ENCODE measurements around the gene TRIM15.
A peak's percentile ranks its signal among the peaks of the same experiment; 100 is the strongest.
"Not testable (repeated sequence)": the region's sequence is repeated elsewhere in the genome, so short reads cannot be mapped to it uniquely, and the experiment has no call there.

TRIM15 gene

GRCh38 chr6:30163090-30163917, at the start of gene TRIM15:
Gene TRIM15, plus strand, starts transcription at chr6:30163546. Its CDS starts 139 bp downstream, at chr6:30163685.
- peak; percentile 37 to 51 for DNase-seq

DNA sequence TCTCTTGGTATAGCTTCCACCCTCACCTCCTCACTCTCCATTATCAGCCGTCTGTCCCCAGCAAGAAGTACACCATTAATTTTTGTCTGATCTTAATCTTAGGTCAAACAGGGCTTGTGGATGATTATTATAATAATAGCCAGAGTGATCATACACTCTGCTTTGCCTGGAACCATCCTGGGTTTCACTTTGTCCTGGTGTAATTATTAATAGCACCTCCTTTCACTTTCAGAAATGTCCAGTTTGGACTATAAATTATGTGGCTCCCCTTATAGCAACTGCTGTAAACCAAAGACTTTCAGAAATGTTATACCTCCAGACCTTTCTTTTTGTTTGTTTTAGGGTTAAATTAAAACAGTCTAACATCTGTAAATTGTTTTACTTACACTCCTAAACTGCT, 49.5 kb upstream of the TRIM15 start:
- no peak for DNase-seq

DNA sequence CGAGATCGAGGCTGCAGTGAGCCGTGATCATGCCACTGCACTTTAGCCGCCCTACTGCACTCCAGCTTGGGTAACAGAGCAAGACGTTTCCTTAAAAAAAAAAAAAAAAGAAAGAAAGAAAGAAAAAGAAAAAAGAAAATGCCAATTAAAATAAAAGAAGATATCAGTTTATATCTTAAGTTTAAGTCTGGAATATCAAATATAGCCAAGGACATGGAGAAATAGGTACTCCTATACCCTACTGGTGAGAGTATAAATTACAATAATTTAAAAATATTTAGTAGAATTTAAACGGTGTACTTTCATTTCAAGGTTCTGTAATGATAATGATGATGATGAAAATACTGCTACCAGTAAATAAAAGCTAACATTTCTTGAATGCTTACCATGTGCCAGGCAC, 46.6 kb upstream of the TRIM15 start:
- no peak for DNase-seq

- DNase-seq: not testable (repeated sequence)
Observed at GRCh38 chr6:30118691-30119090, 44.7 kb upstream of the TRIM15 start.

DNA sequence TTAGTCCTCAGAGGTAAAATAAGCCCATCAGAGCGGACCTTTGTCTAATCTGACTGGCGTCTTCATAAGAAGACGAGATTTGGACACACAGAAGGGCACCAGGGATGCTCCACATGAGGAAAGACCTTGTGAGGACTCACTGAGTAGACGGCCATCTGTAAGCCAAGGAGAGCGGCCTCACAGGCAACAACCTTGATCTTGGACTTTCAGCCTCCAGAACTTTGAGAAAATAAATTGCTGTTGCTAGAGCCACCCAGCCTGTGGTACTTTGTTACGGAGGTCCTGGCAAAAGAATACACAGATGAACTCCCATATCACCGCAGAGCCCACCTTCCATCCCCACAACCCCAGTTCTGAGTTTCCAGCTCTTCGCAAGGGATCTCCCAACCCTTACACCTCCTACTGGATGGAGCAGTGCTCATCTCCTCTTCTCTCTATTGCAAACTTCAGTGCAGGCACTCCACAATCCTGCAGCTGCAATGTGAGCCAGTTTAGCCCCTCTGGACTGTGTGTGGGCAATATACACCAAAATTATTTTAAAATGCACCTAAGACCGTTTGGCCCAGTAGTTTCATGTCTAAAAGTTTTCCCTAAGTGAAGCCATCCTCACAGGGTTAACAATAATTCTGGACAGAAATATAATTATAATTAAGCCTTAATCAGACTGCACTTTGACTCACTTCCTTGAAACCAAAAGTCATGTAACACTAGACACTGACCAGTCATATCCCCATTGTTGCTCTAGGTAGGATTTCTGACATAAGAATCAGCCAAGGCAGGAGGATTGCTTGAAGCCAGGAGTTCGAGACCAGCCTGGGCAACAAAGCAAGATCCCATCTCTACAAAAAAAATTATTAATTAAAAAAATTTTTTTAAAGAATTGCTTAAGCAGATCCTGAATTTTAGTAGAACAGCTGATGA, 41.6 kb upstream of the TRIM15 start:
- DNase-seq: no peak

- DNase-seq: no peak
Observed at GRCh38 chr6:30122515-30122914, 40.8 kb upstream of the TRIM15 start.

DNA sequence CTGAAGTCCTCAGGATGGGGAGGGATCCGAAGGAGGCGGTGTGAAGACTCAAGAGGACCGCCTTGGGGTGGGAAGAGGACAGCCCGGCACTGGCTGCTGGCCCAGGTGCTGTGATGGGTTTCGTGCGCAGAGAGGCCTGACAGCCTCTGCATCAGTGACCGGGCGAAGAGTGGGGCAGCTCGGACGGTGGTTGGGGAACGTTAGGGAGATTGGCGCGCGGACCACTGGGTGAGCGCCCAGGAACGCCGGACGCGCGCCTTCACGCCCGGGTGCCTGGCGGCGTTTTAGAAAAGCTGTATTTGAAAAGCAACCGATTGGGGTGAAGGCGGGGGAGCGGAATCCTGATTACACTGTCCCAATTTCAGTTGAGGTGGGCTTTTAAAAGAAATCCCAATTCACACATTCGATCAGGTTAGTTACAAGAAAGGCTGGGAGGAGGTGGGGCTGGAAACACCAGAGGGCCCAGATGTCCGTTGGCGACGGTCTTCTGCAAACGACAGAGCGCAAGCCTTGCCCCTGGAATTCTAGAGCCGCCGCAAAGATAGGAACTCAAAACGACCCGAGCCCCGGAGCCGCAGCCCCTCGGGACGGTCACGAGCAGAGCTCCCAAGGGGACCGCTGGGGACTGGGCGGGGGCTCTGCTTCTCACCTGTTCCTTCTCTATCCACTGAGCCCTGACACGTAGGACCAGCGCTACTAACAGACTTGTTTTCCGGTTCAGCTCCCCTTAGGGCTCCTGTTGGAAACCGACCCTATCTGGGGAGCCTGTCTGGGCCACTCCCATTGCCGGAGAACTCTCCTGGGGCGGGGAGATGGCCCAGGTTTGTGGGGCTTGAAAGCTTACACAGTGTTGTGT, 35.9 kb upstream of the TRIM15 start:
- no peak for DNase-seq

- no peak for DNase-seq
Observed at GRCh38 chr6:30129265-30130178, 33.8 kb upstream of the TRIM15 start.

- DNase-seq: no peak
Observed at GRCh38 chr6:30130179-30130679, 33.1 kb upstream of the TRIM15 start.

DNA sequence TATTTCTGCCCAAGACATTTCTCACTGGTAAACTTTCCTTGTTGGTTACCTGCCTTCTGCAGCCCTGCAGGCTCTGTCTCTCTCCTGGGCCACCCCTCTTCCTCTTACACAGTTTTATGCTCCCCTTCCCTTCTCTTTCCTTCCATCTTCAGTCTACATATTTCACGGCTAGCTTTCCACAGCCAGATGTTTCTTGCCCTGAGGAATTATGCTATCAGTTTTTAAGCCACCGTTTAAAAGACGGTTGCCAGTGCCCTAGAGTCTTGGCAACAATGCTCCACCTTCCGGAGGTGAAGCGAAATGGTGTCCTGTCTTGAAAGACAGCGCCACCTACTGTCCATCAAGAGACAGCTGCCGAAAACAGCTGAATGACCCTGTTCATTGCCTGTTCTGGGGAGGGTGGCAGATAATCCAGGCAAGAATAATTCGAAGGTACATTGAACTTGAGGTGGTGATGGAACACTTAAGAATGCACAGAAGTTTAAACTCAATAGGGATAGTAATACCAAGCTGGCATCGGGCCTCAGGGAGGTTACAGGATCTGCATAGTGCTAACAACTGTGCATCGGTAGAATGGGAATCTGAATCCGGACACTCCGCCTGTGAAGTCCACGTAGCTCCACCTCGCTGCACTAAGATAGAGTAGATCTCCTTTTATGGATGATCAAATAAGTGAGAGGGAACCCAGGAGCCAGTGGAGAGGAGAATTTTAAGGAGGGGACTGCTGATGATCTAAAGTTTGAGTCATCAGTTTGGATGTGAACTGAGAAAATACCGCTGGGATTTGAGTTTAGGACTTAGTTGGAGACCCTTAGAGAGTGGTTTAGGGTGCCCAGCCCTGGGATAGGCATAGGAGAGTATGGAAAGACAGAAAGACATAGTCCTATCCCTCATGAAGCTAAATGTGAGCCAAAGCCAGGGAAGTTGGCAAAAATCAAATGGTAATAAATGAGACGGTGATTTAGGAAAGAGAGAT, 32.2 kb upstream of the TRIM15 start:
- peak; percentile 26 to 66 for DNase-seq

DNA sequence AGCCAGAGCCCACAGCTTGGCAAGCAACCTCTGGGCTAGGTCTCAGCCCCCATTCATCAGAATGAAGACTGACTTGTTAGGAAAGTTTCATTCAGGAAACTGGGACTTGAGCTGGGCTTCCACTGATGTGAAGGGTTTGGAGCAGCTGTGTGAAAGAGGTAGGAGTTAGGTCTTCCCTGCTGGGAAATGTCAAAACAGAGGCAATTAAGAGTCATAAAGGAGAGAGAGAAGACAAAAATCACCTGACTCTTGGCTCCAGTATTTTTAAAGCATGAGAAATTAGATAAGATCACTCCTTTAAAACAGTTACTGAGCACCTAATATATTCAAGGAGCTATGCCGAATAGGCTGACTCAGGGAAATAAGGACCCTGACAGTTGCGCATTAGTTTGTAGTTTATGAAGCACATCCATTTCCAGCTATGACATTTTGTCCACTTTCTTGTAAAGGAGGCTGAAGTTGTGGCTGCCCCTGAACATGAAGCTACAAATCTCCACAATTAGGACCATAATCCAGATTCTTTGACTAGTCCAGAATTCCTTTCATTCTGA, 31.3 kb upstream of the TRIM15 start:
- no peak for DNase-seq

GRCh38 chr6:30135147-30135546, 28.2 kb upstream of the TRIM15 start:
- no peak for DNase-seq

- DNase-seq: no peak
Observed at GRCh38 chr6:30135757-30136156, 27.6 kb upstream of the TRIM15 start, which contains the start of gene TRIM40. Gene TRIM40, plus strand, starts transcription at chr6:30136140. Its CDS starts 897 bp downstream, at chr6:30137037.

DNA sequence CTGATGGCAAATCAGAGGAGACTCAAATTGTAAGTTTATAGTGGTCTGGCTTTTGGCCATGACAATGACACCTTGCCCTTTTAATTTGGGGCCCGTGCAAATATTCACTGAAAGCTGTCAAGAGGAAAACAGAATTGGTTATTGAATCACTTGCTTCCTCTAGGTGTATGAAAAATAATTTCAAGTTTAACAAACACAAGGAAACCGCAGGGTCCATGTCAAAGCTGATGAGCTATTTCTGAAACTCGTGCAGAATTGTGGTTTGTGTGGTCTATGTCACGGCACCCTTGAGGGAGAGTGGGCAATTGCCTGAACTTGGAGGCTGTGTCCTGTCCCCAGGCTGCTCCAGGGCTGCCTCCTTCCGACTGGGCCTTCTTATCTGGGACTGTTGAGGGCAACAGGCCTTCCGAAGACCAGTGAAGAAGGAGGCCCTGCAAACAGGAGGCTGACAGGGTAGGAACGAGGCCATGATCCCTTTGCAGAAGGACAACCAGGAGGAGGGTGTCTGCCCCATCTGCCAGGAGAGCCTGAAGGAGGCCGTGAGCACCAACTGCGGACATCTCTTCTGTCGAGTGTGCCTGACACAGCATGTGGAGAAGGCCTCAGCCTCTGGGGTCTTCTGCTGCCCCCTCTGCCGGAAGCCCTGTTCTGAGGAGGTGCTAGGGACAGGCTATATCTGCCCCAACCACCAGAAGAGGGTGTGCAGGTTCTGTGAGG, 26.6 kb upstream of the TRIM15 start:
- no peak for DNase-seq

DNA sequence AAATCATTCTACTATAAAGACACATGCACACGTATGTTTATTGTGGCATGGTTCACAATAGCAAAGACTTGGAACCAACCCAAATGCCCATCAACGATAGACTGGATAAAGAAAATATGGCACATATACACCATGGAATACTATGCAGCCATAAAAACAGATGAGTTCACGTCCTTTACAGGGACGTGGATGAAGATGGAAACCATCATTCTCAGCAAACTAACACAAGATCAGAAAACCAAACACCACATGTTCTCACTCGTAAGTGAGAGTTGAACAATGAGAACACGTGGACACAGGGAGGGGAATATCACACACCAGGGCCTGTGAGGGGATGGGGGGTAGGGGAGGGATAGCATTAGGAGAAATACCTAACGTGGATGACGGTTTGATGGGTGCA, 23.1 kb upstream of the TRIM15 start:
- not testable (repeated sequence) for DNase-seq

DNA sequence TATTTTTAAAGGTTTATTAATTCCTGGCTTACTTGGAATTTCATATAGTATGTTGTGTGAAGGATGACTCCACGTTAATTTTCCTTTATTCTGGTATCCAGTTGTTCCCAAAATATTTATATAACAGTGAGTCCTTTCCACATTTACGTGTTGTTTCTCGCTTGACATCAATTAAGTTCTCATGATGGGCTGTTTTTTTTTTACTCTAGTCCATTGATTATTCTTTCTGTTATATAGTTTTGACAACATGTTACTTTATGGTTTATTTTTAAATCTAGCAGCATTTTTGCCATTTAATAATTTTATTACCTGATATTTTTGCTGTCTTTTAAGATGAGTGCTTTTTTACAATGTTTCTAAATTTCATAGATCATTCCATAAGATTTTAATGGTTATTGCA, 20.7 kb upstream of the TRIM15 start:
- no peak for DNase-seq

GRCh38 chr6:30143780-30144179, 19.6 kb upstream of the TRIM15 start:
- no peak for DNase-seq

DNA sequence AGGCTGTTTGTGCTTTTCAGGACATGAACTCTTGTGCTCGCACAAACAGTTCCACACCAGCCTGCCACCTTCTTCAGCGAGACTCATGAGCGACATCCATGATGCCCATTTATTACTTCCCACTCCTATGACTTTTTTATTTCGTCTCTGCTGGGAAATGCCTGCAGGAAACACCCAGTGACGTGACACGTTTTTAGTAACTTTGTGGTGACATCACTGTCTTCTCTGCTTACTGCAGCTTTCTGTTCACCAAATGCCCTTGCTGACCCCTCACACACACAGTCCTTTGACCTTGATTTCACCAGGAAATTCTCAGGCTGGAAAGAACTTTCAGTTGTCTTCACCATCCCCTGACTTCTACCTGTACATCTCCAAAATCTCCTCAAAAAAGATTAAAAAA, 18.5 kb upstream of the TRIM15 start:
- DNase-seq: no peak

DNA sequence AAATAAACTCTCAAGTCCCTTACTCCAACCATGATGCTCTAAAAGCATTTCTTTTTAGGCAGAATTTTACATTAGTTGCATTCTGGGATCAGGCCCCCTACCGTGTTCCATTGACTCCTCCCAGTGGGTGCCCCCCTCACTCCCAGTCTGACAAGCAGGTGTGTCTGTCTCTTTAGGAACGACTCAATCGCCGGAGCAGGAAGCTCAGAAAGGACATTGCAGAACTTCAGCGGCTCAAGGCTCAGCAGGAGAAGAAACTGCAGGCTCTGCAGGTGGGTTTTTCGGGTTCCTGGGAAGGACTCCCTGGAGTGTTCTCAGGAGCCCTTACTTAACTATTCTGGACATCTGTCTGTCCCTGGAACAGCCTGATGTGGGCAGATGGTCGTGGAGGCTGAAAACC, 17.5 kb upstream of the TRIM15 start:
- no peak for DNase-seq
